Measurements from ENCODE around the gene LMNA.

Gene LMNA

DNA sequence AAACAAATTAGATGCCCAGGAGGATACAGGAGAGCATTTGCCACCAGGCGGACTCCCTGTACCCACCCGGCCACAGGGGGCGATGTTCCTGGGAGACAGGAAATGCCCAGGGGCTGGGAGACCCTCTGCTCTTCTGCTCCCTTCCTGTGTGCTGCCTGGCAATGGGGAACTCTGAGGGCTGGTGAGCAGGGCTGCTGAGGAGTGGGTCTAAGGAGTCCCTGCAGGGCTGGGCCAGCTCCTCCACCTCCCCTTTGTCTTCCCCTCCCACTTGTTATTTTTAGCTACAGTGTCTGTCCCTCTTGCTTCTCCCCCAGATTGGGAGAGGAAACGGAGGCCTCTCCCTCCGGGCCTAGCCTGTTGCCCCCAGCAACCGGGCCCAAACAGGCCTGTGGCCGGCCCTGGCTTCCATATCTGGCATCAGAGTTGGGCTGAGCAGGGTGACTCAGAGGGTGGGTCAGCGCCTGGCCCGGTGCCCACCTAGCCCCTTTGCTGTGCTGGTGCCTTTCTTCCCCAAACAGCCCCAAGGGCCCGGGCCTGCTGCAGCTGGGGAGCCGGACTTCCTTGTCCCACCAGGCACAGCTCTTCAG, 11.6 kb downstream of the LMNA start:
- H3K4me3 ChIP-seq (ENCODE audit: low read length) = peak overlapping the region; percentile 73
- H3F3A ChIP-seq (ENCODE audit: control insufficient read depth, insufficient read depth) = peaks cover 3% of the 10 kb centered on the region; the same call in 1 of the 2 replicates
- H3K36me3 ChIP-seq (ENCODE audit: control insufficient read depth, low read length) = no peaks in the 10 kb centered on the region
- H3K27me3 ChIP-seq (ENCODE audit: control insufficient read depth, low read length) = no peaks in the 10 kb centered on the region
- H4K20me1 ChIP-seq (ENCODE audit: control insufficient read depth, insufficient read depth, low read depth, low read length) = no peaks in the 10 kb centered on the region
- peaks cover 35% of the 10 kb centered on the region for H3K4me1 ChIP-seq (ENCODE audit: control insufficient read depth, low read length)
- TF ChIP-seq CTCF (IDR thresholded peaks at IDR 0.05; ENCODE audit: low read depth, low read length, poor library complexity, severe bottlenecking) (peak; percentile 62), EZH2phosphoT487 (IDR thresholded peaks at IDR 0.05; ENCODE audit: borderline replicate concordance, low read length) (no peak)
- peak overlapping the region; percentile 62 for H3K4me2 ChIP-seq (ENCODE audit: low read length)
- H3K79me2 ChIP-seq (ENCODE audit: control insufficient read depth, low read length) = no peaks in the 10 kb centered on the region
- H3K27ac ChIP-seq (ENCODE audit: low read depth, low read length) = no peak overlapping the region
- no peaks in the 10 kb centered on the region for H3K9me3 ChIP-seq (ENCODE audit: control insufficient read depth, insufficient read depth, low read length)
- no peaks in the 10 kb centered on the region for H3K9me2 ChIP-seq (replicated peaks; ENCODE audit: control insufficient read depth, low read length)

DNA sequence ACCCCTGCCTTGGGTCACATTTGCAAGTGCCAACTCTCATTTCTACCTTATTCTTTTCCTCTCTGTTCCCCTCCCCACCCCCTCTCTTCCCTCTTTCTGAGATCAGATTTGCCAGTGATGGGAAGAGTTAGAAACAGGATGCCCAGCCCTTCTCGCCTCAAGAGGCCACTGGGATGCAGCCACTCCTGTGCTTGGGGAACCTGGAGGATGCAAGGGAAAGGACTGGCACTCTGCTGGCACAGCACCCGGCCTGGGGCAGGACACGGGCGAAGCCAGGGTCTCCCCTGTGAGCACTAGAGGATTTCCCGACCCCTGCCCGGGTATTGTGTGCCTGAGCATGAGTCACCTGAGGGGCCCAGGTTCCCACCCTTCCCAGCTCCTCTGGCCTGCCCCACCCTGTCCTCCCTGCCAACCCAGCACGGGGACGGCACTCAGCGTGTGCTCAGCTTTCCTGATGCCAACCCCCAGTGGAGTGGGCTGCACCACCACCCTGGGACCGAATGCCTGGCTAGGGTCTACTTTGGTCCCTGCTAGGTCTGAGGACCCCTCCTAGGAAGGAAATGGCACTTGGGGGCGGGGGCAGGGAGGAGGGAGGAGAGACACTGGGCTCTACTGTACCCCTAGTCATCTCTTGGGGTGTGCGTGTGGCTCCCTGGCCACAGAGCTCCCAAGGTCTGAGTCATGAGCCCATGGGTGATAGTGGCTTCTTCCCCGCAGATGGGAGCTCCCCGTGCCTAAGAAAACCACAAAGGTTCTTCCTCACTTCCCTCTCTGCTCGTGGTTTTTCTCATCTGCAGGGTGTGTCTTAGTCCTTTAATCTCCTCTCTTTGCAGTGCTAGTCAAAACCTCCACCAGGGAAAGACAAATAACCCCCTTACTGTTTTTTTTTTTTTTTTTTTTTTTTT, 12.4 kb downstream of the LMNA start:
- Histone ChIP-seq H3K27me3 (ENCODE audit: control insufficient read depth, low read length) (no peaks in the 10 kb centered on the region), H3K9me2 (replicated peaks; ENCODE audit: control insufficient read depth, low read length) (no peaks in the 10 kb centered on the region), H4K20me1 (ENCODE audit: control insufficient read depth, insufficient read depth, low read depth, low read length) (no peaks in the 10 kb centered on the region), H3K9me3 (ENCODE audit: control insufficient read depth, insufficient read depth, low read length) (no peaks in the 10 kb centered on the region), H3F3A (ENCODE audit: control insufficient read depth, insufficient read depth) (peaks cover 3% of the 10 kb centered on the region; the same call in 1 of the 2 replicates), H3K4me1 (ENCODE audit: control insufficient read depth, low read length) (peaks cover 35% of the 10 kb centered on the region), H3K4me2 (ENCODE audit: low read length) (peak overlapping the region; percentile 62), H3K79me2 (ENCODE audit: control insufficient read depth, low read length) (no peaks in the 10 kb centered on the region), H3K36me3 (ENCODE audit: control insufficient read depth, low read length) (no peaks in the 10 kb centered on the region), H3K4me3 (ENCODE audit: low read length) (peak overlapping the region; percentile 73), H3K27ac (ENCODE audit: low read depth, low read length) (no peak overlapping the region)
- no peak for TF ChIP-seq EZH2phosphoT487 (IDR thresholded peaks at IDR 0.05; ENCODE audit: borderline replicate concordance, low read length)
- no peak for TF ChIP-seq CTCF (IDR thresholded peaks at IDR 0.05; ENCODE audit: low read depth, low read length, poor library complexity, severe bottlenecking)

GRCh38 chr1:156128308-156128653, 13.8 kb downstream of the LMNA start:
- no peaks in the 10 kb centered on the region for H3K79me2 ChIP-seq (ENCODE audit: control insufficient read depth, low read length)
- peaks cover 35% of the 10 kb centered on the region for H3K4me1 ChIP-seq (ENCODE audit: control insufficient read depth, low read length)
- no peaks in the 10 kb centered on the region for H4K20me1 ChIP-seq (ENCODE audit: control insufficient read depth, insufficient read depth, low read depth, low read length)
- no peak overlapping the region for H3K4me2 ChIP-seq (ENCODE audit: low read length)
- no peaks in the 10 kb centered on the region for H3K9me2 ChIP-seq (replicated peaks; ENCODE audit: control insufficient read depth, low read length)
- no peak overlapping the region for H3K4me3 ChIP-seq (ENCODE audit: low read length)
- H3K9me3 ChIP-seq (ENCODE audit: control insufficient read depth, insufficient read depth, low read length) = no peaks in the 10 kb centered on the region
- H3K27me3 ChIP-seq (ENCODE audit: control insufficient read depth, low read length) = no peaks in the 10 kb centered on the region
- H3K36me3 ChIP-seq (ENCODE audit: control insufficient read depth, low read length) = no peaks in the 10 kb centered on the region
- H3K27ac ChIP-seq (ENCODE audit: low read depth, low read length) = no peak overlapping the region
- TF ChIP-seq CTCF (IDR thresholded peaks at IDR 0.05; ENCODE audit: low read depth, low read length, poor library complexity, severe bottlenecking) (no peak), EZH2phosphoT487 (IDR thresholded peaks at IDR 0.05; ENCODE audit: borderline replicate concordance, low read length) (no peak)
- peaks cover 3% of the 10 kb centered on the region; the same call in 1 of the 2 replicates for H3F3A ChIP-seq (ENCODE audit: control insufficient read depth, insufficient read depth)
